GM19035 (cell line): ENCODE results near the gene HEPACAM2.

Experiments
- ATAC-seq: cut with Tn5 transposase; IDR thresholded peaks from one replicate; pipeline ENCODE4 v1.9.1; 2021; ENCODE audit not compliant: unreplicated experiment

Gene HEPACAM2

DNA sequence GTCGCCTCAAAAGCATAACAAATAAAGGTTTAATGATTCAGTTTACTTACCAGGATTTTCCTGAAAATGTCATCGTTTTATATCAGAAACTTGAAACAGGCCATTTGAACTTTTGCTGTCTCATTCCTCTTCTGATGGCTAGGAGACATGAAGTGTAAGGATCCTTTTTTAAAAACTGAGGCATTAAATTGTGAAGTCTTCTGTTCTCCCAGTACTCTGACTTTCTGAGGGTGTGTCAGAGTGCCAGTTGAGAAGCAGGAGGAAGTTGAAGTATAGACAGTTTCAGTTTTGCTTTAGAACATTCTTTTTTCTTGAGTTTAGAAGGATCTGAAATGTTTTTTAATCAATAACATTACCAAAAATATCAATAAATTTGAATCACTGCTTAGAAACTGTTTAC, 78.1 kb downstream of the HEPACAM2 start, which contains the start of gene SAMD9L:
SAMD9L (minus strand) TSS at position 242 of the 400 bp plus-strand sequence. CDS start 12,414 bp downstream, outside the sequence.
- ATAC-seq = peak; percentile 56

DNA sequence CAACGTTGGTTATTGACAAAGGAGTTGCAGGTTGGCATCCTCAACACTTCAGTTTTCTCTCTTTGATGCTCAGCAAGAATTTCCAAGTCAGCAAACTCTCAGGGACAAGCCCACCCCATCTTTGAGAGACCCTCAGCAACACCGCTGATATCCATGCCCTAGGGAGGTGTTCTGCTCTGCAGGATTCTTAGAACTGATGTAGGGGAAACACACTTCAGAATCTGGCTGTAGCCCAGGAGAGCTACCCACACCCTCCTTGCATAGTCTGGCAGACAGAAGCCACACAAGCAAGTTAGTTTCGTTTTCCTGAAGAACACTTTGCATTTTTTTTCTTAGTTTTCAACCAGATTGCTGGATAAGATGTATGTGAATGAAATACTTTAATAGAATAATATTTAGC, 78.9 kb downstream of the HEPACAM2 start:
- ATAC-seq = peak; percentile 71

DNA sequence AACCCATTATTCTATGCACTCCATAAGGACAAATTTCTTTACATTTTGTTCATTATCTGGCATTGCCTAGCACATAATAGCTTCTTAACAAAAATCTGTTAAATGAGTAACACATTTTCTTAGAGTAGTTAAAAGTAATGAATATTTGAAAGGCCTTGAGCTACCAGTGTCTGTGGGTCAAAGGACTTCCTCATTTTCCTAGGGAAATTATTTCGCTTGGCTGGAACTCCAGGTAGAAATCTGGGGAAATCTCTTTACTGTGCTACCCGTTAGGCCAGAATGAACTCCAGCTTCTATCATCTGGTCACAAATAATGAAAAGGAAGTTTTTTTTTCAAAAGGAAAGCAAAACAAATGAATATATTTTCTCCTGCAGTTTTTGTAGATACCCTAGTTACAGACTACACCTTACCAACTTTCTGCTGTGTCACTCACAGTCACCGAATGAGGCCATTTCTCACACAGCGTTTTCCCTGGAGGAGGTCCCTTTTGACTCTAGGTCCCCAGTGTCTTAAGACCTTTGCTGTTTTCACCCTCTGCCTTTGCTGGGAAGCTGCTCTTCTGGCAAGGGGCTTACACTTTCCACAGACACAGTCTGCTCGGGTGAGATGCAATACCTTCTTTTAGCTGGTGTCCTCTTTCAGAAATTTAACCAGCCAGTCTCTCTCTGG, 79.7 kb downstream of the HEPACAM2 start:
- peak; percentile 29 for ATAC-seq

DNA sequence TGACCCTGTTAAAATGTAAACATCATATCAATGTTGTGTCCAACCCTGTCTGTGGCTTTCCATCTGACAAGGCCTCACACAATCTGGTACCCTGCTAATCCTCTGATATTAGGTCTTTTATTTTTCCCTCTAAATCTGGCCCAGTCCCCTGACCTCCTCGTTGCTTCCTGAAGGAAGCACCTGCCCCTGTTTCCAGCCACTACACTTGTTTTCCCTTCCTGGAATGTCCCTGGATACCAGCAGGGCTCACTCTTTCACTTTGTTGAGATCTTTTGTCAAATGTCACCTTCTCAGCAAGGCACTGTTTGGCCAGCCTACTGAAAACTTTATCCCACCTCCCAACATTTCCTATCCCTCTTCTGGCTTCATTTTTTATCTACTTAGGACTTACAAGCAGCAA, 80.2 kb downstream of the HEPACAM2 start:
- ATAC-seq = no peak

DNA sequence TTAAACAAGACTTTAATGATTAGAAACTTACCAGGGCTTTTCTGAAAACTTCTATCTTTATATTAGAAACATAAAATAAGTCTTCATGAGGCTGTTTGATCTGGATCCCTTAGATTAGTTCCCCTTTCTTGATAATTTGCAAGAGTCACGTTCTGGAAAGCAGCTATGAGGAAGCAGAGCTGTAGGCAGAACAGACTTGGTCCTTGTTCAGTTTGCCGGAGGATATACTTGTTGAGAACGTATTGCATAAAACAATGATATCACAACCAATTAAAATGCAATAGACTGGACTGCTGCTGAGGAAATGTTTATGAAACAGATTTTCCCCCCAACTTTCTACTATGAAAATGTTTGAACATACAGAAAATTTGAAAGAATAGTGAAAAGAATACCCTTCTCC, 80.9 kb downstream of the HEPACAM2 start:
- ATAC-seq = no peak

DNA sequence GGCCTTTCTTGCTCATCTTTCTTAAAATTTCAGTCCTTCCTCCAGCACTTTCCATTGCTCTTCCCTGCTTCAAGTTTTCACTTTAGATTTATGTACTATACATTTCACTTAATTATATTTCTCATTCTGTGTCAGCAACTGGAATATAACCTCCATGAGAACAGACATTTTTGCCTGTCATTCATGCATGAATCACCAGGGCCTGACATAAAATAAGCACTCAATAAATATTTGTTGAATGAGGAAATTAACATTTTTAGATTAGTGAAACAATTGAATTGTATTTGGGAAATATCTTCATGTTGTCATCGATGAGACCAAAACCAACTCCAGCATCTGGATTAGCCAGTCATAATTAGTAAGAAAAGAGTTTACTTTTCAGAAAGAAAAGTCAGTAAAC, 84.1 kb downstream of the HEPACAM2 start:
- no peak for ATAC-seq

DNA sequence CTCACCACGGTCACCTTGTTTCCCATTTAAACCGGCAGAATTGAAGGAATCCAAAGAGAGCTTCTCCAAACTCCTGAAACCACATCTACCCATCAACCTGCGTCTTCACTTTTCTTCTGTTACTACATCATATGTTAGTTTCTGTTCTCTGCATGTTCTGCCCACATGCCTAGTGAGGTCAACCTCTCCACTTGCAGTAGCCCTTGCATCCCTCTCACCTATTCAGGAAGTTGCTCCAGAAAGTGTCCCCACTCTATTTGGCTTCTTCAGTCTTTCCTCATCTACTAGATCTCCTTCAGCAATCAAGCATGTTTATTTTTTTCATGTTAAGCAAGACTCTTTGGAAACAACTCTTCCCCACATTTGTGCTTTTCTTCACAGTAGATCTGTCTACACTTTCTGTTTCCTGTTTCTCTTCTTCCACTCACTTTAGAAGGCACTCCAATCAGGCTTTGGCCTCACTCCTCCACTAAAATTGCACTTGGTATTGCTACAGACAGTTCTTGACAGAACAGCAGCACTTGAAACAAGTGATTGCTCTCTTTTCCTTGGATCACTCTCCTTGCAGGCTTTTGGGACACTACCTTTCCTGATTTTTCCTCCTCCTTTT, 85.6 kb downstream of the HEPACAM2 start:
- ATAC-seq = no peak

DNA sequence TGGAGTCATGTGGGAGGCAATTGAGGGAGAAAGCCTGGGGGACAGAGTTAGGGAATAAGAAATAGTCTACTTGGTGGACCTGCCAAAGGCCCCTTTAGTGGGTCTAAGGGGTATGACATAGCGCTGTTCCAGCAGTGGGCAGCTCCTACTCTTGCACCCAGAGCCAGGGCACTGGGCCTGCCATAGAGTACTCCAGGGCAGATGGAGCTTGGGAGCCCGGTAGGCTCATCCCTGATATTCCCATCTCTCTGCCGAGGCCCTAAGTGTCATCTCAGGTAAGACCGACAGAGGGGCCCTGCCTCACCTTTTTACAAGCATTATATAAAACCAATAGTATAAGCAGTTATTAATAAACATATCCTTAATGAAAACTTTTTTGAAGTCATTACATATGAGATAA, 87.7 kb downstream of the HEPACAM2 start:
- no peak for ATAC-seq
